OCI-LY7 (cell line): ENCODE data around the gene TPCN2.

Experiments
- EZH2phosphoT487 ChIP-seq: fragments of 200-600 bp; sonication (generic); IDR thresholded peaks from 2 replicates; pipeline ENCODE4 v1.6.1; 2018; ENCODE audit warnings: low read depth, borderline replicate concordance, mild to moderate bottlenecking, mixed run types, antibody characterized with exemption, low read length, moderate library complexity, mixed read lengths
- TF ChIP-seq, protein P1 (sequence below): fragments of 200-600 bp; sonication (generic); conservative IDR thresholded peaks from 2 replicates; pipeline ENCODE4 v1.5.1; 2014; ENCODE audit warnings: mild to moderate bottlenecking, antibody characterized with exemption, low read length, moderate library complexity, mixed read lengths

DNA sequence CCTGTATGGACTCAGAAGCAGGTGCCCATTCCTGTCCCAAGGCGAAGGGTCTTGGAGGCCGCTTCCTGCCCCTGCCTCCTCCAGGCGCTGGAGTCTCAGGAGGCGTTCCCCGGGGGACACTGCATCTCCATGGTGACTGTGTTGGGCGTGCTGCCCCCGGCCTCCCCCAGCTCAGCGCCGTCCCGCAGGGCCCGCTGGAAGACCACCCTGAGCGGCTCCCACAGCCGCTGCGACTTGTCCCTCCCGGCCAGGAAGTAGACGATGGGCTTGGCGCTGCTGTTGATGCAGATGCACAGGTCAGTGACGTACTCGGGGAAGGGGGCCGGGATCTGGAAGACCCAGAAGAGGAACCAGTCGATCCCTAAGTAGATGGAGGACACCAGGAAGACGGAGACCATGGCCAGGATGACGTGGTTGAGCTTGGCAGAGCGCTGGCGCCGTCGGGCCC lies 43.5 kb upstream of the TPCN2 start:
- TF ChIP-seq, protein P1, sequence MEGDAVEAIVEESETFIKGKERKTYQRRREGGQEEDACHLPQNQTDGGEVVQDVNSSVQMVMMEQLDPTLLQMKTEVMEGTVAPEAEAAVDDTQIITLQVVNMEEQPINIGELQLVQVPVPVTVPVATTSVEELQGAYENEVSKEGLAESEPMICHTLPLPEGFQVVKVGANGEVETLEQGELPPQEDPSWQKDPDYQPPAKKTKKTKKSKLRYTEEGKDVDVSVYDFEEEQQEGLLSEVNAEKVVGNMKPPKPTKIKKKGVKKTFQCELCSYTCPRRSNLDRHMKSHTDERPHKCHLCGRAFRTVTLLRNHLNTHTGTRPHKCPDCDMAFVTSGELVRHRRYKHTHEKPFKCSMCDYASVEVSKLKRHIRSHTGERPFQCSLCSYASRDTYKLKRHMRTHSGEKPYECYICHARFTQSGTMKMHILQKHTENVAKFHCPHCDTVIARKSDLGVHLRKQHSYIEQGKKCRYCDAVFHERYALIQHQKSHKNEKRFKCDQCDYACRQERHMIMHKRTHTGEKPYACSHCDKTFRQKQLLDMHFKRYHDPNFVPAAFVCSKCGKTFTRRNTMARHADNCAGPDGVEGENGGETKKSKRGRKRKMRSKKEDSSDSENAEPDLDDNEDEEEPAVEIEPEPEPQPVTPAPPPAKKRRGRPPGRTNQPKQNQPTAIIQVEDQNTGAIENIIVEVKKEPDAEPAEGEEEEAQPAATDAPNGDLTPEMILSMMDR = no peak
- no peak for TF ChIP-seq EZH2phosphoT487
